Stimulated activated CD8-positive, alpha-beta memory T cell treated with anti-CD3 and anti-CD28 coated beads, Interleukin-15, amount 100 ng/mL, for 1 hour (primary cell): ENCODE results near the gene TAB3.

ENCODE experiments used
- DNase-seq: peaks from one replicate; pipeline ENCODE4 v3.0.0-alpha.2; 2020; ENCODE audit warnings: low read depth

The TAB3 gene

DNA sequence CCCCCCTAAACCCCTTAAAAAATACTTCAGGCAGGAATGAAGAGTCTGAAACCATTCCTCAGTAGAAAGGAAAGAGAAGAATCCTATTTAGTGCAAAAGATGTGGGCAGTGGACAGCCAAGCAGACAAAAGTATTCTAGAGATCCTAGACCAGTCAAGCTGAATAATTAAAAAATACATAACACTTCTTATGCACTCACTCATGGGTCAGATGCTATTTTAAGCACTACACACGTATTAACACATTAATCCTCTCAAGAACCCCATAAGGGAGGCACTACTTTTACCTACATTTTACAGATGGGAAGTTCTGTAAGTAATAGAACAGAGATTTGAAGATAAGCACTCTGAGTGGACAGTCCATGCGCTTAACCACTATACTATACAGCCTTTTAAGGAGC, 5.9 kb downstream of the TAB3 start:
- no peak for DNase-seq

DNA sequence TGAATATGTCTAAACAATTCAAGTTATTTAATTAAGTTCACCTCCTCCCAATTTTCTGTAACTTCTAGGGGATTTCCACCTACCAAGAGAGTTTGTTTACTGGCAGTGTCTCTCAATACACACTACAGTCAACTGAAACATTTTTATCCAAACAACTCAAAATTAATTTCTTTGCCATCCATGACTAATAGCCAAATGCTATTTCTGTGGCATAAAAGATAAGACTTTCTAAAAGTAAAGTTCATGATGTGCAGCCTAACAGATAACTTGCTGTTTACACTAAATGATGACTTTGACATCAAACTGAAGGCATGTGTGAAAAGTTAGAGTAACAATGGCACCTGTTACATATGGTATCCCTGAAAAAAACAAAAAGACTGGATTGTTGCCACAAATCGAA, 7.3 kb downstream of the TAB3 start:
- no peak for DNase-seq

DNA sequence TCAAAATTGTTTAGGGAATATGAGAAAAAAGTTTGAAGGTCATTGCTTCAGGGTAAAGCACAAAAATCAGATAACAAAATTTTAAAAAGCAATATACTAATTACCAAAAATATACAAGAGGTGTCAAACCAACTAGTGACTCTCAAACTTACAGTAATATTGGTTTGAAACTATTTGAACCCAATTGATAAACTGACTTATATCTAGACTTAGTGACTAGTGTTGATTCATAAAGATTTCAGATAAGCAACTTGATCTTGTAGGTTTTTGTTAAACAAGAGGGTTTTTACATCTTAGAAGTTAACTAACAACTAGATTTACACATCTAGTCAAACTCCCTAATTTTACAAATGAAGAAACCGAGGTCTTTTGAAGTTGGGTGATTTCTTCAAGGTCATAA, 7.7 kb downstream of the TAB3 start:
- no peak for DNase-seq

DNA sequence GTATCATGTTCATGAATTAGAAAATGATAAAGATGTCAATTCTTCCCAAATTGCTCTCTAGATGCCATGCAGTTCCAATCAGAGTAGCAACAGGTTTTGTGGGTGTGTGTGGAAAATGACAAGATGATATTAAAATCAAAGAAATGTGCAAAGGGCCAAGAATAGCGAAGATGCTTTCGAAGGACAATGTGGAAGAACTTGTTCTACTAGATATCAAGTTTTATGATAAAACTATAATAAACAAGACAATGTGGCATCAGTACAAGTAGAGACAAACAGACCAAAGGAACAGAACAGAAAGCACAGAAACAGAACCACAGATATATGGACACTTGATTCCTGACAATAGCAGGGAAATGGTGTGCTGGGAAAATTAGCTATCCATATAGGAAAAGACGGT, 9.0 kb downstream of the TAB3 start:
- DNase-seq: no peak

DNA sequence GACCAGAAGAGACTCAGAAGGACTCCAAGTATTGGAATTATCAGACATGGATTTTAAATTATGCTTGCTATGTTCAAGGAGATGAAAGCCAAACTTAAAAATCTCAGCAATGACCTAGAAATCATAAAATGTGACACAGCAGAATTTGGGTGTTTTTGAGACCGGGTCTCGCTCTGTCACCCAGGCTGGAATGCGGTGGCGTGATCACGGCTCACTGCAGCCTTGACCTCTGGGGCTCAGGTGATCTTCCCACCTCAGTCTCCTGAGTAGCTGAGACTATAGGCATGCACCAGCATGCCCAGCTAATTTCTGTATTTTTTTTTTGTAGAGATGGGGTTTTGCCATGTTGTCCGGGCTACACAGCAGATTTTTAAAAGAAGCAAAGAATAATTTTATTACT, 12.7 kb downstream of the TAB3 start:
- DNase-seq: no peak

DNA sequence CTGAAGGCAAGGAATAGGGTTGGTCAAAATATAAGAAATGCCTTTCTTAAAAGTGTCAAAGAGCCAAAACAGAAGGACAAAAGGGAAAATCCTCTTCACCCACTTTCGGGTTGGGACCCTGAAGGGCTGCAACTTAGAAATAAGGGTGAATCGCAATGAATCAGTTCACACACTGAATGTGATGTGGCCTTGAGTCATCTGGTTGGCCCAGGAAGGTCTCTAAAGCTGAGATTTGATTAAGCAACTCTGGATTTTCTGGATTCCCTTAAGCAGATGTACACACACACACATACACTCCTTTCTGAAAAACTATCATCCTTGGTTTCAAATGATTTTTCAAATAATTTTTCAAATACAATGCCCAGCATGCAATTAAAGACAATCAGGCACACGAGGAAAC, 13.1 kb downstream of the TAB3 start:
- no peak for DNase-seq

DNA sequence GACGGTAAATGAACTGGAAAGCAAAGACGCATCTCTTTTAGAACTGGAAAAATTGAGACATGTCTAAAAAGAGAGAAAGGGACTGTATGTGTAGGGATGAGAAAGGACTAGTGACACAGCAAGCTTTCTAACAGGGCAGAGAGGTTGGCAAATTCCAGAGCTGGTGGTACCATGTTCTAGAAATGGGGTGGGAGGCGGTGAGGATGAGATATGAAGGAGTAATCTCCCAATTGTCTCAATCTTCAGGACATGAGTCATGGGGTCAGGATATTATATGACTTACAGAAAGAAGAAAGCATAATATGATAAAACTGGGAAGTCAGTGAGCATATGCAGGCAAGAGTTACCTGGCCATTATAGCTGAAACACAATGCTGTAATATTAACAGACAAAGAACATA, 14.2 kb downstream of the TAB3 start:
- DNase-seq: no peak

DNA sequence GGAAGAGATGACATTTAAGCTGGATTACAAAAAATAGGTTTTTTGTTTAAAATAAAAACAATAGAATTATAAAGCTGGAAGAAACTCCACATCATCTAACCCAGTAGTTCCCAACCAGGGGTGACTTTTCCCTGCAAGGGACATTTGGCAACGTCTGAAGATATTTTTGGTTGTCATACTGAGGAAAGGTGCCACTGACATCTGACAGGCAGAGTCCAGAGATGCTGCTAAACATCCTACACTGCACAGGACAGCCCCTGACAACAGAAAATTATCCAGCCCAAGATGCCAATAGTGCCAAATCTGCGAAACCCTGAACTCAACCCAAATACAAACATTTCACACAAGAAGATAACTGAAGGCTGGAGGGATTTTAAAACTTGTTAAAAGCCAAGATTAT, 18.5 kb downstream of the TAB3 start:
- no peak for DNase-seq

DNA sequence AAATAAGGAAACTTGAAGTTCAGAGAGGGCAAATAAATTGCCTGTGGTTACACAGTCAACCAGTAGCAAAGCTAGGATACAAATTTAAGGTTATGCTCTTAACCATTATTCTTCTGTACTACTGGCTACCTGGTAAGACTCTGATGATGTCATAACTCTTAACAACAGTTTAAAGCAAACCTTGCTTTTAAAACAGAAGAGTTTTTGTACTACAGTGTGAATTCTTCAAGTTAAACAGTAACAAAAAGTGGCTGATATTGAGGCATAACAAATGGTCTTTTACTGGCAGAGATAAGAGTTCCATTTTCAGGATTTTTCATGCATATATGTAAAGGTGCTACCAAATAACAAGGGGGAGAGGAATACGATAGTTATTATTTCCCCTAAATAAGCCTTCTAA, 23.4 kb downstream of the TAB3 start:
- DNase-seq: no peak

DNA sequence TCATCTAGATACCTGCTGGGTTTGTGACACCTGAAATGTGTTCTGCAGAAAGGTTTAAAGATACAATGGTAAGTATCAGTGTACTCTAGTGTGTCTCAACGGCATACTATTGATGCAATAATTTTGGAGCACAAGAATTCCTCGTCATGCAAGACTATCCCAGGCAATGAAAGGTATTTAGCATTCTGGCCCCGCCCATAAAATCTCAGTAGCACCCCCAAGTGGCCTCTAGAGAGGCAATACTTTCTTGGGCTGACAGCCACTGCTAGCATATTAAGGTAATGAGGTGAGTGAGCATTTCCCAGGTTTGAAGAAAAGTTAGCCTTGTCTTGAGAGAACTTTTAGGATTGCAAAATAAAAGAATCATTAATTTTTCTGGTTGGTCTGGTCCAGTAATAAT, 24.0 kb downstream of the TAB3 start:
- DNase-seq: no peak

DNA sequence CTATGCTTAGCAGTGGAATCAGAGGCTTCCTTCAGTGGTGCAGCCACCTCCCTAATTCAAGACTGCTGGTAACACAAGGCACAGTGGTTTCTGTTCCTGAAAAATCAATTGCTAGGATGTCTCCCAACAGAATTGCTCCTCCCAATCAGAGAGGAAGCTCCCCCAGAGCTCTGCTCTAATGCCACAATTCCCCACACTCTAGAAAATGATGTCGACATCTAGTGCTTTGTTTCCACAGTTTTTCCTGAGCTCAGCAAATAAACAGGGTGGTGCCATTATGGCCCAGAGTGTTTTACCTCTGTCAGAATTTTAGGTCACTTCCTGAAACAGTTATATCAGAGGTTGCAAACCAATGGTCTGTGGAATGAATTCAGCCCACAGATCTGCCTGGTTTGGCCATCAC, 24.7 kb downstream of the TAB3 start:
- no peak for DNase-seq

DNA sequence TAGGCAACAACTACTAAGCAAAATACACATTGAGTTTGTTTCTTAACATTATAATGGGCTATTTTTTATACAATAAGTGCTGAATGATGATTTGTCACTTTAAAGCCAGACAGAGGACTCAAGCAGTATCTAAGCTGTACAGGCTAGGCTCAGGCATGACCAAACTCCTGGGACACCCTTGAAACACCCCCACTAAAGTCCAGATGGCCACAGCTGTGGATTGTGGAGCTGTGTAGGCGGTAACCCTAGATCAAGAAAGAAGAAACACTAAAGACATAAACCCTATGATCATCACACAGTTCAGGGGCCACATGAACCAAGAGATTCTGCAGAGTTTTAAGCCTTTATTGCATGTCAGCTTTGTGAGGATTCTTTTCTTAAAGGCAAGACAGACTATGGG, 25.1 kb downstream of the TAB3 start:
- DNase-seq: no peak

DNA sequence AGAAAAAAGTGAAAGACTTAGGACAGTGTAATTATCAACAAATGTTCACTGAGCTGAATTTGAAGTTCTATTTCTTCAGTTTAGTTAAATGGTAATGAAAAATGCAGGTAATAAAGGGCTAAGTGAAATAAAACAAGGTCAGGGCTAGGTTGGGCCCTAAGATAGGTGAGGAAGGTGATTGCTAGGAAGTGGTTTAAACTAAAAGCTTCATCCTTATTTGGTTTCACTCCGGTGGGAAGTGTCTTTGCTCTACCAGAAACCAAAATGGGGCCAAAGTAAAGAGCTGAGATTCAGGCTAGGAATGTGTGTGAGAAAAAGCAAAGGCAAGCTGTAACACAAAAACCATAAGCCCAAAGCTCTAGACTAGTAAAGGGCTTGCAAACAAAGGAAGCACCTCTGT, 31.0 kb downstream of the TAB3 start:
- DNase-seq: no peak

DNA sequence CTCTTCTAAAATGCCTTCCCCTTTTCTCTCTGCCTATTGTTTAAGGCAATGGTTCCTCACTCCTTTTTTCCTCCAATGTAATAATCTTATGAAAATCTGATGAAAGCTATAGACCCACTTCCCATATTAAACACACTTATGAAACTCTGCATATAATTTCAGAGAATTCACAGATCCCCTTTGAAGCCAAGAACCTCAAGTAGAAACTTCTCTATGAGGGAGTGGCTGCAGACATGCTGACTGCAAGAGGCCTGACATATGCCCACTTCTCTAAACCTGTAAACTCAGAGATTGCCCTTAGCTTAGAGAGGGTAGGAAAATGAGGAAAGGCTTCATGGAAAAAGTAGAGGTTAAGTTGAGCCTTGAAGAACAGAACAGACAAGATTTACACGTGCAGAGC, 37.6 kb downstream of the TAB3 start:
- DNase-seq: no peak

DNA sequence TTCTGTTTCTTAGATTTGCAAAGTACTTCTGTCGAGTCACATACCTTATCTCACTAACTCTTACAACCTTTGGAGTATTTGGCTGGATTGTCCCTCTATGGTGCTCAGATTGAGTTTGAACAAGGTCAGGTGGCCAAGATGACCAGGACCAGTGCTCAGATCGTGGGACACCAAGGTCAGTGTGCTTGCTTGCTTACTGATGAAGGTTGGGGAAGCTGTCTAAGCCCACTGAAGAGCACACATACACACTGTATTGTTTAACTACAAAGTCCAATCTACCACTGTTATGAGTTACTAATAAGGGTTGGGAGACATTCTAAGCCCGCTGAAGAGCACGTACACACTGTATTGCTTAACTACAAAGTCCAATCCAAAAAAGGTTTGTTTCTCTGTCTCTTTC, 53.7 kb downstream of the TAB3 start:
- no peak for DNase-seq

DNA sequence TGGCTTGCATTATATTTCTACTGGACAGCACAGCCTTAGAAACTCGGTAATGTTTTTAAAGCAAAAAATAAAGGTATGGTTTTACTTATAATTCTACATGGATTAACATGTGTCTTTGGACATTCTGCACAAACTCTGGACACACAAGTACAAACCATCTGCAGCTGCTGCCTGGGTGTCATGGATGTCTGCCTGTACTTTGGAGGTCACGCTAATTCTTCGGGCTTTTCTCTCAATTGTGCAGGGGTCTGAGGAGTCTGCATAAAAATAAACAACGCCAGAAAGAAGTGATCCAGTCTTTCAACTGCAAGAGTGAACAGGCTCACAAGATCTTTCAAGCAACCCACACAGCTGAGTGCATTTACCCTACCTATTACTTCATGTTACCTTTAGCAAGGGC, 55.2 kb downstream of the TAB3 start:
- no peak for DNase-seq

DNA sequence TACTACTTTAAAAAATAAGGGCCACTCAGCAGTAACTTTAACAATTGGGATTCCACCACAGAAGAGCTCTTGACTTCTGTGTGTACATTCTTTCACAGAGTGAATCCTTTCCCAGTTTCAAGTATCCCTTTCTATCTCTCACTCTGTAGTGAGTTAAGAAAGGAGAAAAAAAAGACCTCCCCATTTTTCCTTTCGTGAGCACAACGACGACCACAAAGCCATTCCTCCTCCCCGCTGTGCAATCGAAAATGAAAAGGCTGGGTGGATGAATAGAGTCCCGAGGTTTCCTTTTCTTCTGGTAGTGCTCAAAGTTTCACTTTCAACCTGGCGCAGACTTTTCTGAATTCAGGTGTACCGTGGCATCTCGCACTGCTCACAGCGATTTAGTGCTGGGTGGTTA, 58.0 kb downstream of the TAB3 start:
- DNase-seq: no peak

DNA sequence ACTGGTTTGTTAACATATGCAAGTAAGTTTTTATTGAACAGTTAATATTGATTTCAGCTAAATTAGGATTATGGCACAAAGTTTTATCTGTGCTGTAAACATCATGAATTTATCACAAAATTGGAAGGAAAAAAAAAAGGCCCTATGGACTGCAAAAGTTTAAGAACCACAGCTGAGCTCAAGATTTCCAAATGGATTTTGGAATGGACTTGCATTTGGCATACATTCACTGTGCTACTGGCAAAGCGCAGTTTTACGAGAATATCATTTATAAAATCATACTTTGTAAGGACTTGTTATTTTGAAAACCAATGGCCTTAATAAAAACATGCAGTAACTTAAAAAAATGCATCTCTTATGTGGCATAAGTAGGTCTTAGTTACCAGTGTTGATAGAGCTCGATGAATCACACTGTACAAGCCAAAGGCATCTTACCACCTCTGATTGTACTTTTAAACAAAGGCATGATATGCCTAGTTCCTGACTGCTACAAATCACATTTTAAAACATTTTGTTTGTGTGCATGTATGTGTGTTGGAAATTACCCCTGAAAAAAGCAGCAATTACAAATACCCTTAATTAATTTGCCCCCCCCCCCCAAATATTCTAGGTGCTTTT, 58.6 kb downstream of the TAB3 start:
- DNase-seq: no peak

DNA sequence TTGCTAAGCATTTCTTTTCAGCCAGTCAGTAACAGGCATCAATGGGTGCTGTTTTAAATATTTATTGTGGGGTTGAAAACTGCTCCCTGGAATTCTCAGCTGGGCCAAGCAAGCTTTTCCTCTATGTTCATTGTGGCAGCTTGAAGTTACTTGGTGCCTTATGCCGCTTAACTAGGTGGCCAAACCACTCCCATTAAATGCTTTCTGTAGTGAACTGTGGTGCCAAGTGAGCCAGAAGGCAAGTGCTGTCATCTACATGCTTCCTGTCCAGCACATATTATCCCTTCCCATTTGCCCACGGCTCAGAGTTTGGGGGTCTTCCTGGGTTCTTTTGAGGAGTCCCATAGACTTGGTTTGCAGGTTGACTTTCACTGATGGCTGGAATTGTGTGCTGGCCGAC, 64.8 kb downstream of the TAB3 start:
- DNase-seq: no peak

DNA sequence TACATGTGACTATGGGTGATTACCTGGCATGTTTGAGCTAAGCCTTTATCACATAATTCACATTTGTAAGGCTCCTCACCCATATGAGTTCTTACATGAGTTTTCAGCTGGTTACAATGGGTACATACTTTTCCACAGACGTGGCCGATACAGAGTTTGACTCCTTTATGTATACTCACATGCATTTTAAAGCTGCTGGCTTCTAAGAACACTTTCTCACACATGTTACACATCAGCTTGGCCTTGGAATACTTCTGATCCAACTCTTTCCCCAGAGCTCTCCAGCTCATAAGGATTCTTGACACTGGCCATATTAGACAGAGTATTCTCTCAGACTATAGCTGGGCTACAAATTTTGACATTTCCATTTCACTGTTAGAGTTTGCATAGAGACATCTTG, 66.3 kb downstream of the TAB3 start:
- no peak for DNase-seq

DNA sequence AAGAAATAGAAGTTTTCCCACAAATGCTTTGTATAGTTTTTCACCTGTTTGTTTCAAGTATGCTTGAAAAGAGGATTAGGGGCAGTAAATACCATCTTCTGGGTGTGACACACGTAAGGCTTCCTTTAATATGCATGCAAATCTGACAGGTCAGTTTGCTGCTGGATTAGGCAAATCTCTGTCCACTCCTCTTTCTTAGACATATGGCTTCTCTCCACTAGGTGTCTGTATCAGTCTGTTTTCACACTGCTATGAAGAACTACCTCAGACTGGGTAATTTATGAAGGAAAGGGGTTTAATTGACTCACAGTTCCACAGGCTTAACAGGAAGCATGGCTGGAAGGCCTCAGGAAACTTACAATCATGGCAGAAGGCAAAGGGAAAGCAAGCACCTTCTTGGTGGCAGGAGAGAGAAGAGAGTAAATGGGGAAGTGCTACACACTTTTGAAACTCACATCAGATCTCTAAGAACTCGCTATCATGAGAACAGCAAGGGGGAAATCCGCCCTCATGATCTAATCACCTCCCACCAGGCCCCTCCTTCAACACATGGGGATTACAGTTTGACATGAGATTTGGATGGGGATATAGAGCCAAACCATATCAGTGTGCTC, 66.9 kb downstream of the TAB3 start:
- no peak for DNase-seq

DNA sequence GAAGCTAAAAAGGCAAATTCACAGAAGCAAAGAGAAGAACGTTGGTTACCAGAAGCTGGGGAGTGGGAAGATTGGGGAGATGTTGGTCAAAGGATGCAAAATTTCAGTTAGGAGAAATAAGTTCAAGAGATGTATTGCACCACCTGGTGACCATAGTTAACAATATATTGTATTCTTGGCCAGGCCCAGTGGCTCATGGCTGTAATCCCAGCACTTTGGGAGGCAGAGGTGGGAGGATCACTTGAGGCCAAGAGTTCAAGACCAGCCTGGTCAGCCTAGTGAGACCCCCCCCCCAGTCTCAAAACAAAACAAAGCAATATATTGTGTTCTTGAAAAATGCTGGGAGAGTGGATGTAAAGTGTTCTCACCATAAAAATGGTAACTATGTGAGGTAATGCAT, 67.9 kb downstream of the TAB3 start:
- no peak for DNase-seq

DNA sequence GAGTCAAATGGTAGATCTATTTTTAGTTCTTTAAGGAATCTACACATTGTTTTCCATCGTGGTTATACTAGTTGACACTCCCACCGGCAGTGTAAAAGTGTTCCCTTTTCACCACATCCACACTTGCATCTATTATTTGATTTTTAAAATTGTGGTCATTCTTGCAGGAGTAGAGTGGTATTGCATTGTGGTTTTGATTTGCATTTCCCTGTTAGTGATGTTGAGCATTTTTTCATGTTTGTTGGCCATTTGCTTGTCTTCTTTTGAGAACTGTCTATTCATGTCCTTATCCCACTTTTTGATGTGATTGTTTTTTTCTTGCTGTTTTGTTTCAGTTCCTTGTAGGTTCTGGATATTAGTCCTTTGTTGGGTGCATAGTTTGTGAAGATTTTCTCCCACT, 70.0 kb downstream of the TAB3 start:
- DNase-seq: no peak

DNA sequence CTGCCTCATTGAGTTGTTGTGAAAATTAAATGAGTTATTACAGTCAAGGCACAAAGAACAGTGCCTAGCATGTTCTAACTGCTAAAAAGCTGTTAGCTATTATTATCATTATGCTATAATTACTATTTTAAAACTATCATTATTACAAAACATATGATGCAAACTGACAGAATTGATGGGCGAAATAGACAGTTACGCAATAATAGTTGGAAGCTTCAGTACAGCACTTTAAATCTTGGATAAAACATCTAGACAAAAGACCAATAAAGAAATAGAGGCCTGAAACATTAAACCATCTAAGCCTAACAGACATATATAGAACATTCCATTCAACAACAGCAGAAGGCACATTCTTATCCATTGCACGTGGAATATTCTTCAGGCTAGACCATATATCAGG, 73.0 kb downstream of the TAB3 start:
- no peak for DNase-seq

DNA sequence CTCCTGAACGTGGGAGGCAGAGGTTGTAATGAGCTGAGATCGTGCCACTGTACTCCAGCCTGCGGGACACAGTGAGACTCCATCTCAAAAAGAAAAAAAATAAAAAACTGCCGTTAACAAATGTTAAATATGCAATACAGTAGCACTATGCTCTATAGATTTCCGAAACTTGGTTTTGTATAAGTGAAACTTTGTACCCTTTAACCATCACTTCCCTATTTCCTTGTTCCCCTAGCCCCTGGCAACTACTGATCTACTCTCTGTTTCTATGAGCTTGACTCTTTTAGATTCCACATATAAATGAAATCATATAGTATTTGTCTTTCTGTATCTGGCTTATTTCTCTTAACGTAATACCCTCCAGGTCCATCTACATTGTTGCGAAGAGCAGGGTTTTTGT, 74.1 kb downstream of the TAB3 start:
- no peak for DNase-seq
